Lower leg skin (tissue), 4 donors: ENCODE data around the gene PTGES. TPM values are rescaled to one million over a fixed set of nuclear protein-coding genes. Genes with fewer than 3 reads are reported as not detected.
A peak's percentile ranks its signal among the peaks of the same experiment; 100 is the strongest.
"Not testable (repeated sequence)": the region's sequence is repeated elsewhere in the genome, so short reads cannot be mapped to it uniquely, and the experiment has no call there.

Source experiments
- DNase-seq, 2 donors: peaks; one replicate each; pipeline ENCODE4 v3.0.0-alpha.2; 2019; ENCODE audit warnings: low spot score in 2 of 2
- H3K4me3 ChIP-seq: fragments of 200-600 bp; sonication (generic); 2 replicates; pipeline ENCODE4 v1.5.1; 2017; ENCODE audit warnings: mild to moderate bottlenecking, low read depth; ENCODE audit not compliant: poor library complexity, severe bottlenecking
- POLR2A ChIP-seq, 2 donors: fragments of 450-650 bp; IDR thresholded peaks; one replicate each; pipeline ENCODE4 v1.6.1; 2016 to 2017; ENCODE audit warnings: antibody characterized with exemption in 2 of 2, mild to moderate bottlenecking in 1 of 2, moderate library complexity in 1 of 2
- WGBS, 2 donors: methylation state at CpG; one replicate each; pipeline ENCODE4 v1.1.5; 2018; 5-methylcytosine and 5-hydroxymethylcytosine counted together
- intact Hi-C: fragments of 100-400 bp; cut with DNase I; formaldehyde crosslinking; loops from one replicate; pipeline ENCODE4 v1.15.0; 2023; ENCODE audit warnings: low total_unique reads
- total RNA-seq, 4 donors: library from RNA; depleted of rRNA; stranded (reverse); fragments of >200 nt; gene quantifications; one replicate each; pipeline ENCODE4 v1.1.0, GENCODE V29; 2016
- TF ChIP-seq, protein P1 (sequence below), 3 donors: fragments of 450-650 bp; IDR thresholded peaks; one replicate each; pipeline ENCODE4 v1.5.1; 2016; ENCODE audit warnings: antibody characterized with exemption in 3 of 3, mild to moderate bottlenecking in 3 of 3, moderate library complexity in 2 of 3

PTGES gene
- total RNA-seq, 4 donors from 2014 or later, result 14.4 to 28.7 (median 23.2) TPM

DNA sequence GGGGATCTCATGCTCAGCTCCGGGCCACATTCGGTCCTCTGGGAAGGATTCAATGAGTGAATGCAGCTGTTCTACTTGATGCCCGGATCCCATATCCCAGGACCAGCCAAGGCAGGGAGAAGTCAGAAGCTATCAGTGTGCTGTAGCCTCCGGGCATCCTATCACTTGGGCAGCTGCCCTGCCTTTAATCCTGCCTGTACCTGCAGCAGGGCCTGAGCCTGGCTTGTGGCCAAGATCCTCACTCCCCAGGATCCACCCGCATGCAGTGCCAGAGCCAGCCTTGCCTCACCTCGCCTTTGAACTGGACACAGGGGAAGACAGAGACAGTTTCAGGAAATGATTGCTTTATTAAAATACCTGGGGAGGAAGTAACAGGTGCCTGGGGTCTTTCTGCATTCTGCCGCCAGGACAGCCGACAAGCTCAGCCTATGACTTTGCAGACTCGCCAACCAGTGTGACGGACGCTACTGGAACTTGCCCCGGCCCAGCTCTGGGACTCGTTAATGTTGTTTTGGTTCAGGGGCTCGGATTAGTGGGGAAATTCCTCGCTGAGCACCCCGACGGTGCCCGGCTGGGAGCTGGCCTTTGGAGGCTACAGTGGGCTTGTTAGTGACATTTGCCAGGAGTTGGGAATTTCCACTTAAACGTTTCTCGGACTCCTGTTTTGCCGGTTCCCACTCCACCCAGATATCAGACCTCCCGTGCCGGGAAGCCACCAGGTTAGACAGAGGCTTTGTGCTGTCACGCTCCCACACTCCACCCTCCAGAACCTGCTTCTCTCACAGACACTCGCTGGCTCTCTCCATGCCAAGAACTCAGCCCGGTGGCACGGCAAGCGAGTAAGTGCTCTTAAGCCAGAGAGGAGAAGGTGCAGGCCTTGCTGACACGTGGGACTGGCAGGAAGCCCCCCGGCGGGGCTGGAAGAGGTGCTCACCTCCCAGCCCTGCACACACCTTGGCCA lies 721 bp downstream of the PTGES start:
- DNase-seq, result peak in 1 of 2 donors; percentile 48
- TF ChIP-seq, protein P1, sequence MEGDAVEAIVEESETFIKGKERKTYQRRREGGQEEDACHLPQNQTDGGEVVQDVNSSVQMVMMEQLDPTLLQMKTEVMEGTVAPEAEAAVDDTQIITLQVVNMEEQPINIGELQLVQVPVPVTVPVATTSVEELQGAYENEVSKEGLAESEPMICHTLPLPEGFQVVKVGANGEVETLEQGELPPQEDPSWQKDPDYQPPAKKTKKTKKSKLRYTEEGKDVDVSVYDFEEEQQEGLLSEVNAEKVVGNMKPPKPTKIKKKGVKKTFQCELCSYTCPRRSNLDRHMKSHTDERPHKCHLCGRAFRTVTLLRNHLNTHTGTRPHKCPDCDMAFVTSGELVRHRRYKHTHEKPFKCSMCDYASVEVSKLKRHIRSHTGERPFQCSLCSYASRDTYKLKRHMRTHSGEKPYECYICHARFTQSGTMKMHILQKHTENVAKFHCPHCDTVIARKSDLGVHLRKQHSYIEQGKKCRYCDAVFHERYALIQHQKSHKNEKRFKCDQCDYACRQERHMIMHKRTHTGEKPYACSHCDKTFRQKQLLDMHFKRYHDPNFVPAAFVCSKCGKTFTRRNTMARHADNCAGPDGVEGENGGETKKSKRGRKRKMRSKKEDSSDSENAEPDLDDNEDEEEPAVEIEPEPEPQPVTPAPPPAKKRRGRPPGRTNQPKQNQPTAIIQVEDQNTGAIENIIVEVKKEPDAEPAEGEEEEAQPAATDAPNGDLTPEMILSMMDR (IDR thresholded peaks at IDR 0.05), result no peak
- TF ChIP-seq POLR2A (IDR thresholded peaks at IDR 0.05), result no peak
- intact Hi-C loops, result no loop called here
- WGBS, 2 donors, result 18 to 30% methylated on average over 28 to 31 of the region's 31 CpGs
- peak overlapping the region; percentile 24 for H3K4me3 ChIP-seq

DNA sequence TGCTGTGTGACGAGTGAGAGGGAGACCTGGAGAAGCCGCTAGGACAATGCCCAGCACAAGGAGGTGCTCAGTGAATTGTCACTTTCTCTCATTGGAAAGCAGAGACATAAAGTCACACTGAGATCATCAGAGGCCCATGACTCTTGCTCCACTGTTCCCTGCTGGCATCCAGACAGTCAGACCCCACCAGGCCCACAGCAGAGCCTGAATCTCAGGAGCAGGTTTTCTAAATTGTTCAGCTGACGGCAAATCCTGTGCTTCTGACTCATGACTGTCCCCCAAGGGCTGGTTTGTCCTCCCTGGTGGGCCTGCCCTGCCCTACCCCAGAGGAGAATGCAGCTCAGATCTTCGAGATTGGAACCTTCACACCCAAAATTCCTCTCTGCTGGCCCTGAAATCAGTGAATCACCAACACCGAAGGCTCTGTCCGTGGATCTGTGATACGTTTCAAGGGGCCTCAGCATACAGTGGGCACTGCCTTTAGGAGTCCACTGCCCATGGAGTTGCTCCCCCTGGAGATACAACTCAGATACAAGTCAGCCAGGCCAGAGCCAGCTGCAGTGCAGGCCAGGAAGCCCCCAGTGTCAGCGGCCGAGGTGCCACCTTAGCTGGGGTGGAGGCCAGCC lies 2.7 kb downstream of the PTGES start:
- DNase-seq, result peak; percentile 62 to 93
- TF ChIP-seq POLR2A (IDR thresholded peaks at IDR 0.05), result no peak
- TF ChIP-seq, protein P1 (IDR thresholded peaks at IDR 0.05), result no peak
- H3K4me3 ChIP-seq, result no peak overlapping the region
- 60 to 61% methylated on average over 7 to 9 of the region's 9 CpGs for WGBS, 2 donors
- intact Hi-C loops, result no loop called here

DNA sequence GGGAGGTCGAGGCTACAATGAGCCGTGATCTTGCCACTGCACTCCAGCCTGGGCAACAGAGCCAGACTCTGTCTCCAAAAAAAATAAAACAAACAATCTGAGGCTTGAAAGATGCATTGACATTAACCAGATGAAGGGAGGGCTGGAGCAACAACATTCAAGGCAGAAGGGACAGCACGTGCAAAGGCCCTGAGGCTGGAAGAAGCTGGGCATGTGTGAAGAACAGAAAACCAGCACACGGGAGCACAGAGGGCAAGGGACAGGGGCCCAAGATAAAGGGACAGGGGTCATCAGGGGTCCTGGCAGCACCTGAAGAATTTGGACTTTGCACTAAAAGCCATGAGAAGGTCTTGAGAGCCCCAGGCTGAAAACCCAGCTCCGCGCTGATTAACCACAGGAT lies 3.3 kb downstream of the PTGES start:
- no peak overlapping the region for H3K4me3 ChIP-seq
- TF ChIP-seq, protein P1 (IDR thresholded peaks at IDR 0.05), result no peak
- no peak for TF ChIP-seq POLR2A (IDR thresholded peaks at IDR 0.05)
- 90 to 94% methylated on average over 6 of the region's 6 CpGs for WGBS, 2 donors
- intact Hi-C loops, result no loop called here
- no peak for DNase-seq

DNA sequence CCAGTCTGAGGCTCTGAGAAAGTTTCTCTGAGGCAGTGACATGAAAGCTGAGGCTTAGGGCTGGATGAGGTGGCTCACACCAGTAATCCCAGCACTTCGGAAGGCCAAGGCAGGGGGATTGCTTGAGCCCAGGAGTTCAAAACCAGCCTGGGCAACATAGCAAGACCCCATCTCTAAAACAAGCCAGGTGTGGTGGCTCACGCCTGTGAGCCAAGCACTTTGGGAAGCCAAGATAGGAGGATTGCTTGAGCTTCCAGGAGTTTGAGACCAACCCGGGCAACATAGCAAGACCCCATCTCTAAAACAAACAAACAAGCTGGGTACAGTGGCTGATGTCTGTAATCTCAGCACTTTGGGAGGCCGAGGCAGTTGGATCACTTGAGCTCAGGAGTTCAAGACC lies 3.8 kb downstream of the PTGES start:
- intact Hi-C loops, H3K4me3 ChIP-seq, DNase-seq: not testable (repeated sequence)
- WGBS, 2 donors, result 93 to 94% methylated on average over 4 of the region's 4 CpGs

DNA sequence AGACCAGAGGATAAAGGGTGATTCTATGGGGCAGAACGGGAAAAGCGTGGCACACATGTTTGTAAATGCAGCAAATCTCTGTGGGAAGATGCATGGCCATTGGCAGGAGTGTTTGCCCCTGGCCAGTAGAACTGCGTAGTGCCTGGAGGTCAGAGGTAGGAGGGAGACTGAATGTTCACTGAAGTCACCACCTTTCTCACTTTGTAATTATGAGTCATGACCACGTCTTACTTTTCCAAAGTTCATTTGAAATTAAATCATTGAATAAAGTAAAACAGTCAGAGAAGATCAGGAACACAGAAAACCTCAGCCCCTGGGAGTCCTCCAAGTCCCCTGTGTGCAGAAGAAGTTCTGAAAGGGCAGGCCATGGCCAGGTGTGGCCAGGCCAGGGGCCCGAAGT lies 4.6 kb downstream of the PTGES start:
- no peak for DNase-seq
- TF ChIP-seq POLR2A (IDR thresholded peaks at IDR 0.05), result no peak
- TF ChIP-seq, protein P1 (IDR thresholded peaks at IDR 0.05), result no peak

DNA sequence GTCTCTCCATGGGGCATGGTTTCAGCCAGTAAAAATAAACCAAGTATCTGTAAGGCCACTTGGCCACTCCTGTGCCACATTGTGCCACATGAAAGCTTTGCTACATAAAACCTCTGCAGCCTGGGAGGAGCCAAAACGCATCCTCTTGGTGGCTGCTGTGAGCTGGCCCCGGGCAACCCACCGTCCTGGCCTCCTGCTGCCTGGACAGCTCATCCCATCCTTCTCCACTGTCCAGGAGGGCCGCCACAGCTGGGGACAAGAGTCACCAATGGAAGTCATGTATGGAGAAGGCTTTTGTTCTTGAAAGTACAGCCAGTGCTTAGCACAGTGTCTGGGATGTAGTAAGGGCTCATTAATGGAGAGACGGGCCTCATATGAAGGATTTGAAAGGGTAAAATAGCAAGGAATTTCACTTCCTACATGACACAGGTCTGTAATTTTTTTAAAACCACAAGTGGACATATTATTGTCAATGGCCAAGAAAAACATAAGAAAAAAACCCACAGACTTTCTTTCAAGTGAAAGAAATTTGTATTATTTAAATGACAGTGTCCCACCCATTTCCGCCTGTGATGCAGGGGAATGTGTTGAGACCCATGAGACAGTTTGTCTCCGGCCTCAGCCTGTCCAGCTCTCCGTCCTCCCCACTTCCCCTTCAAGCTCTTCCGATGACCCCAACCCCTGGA lies 6.6 kb downstream of the PTGES start:
- 69 to 76% methylated on average over 9 of the region's 9 CpGs for WGBS, 2 donors
- DNase-seq, result no peak
- intact Hi-C loops, result no loop called here
- TF ChIP-seq, protein P1 (IDR thresholded peaks at IDR 0.05), result no peak
- TF ChIP-seq POLR2A (IDR thresholded peaks at IDR 0.05), result no peak
- H3K4me3 ChIP-seq, result no peak overlapping the region

More for the DNA sequence above, 4.6 kb downstream of the PTGES start:
- intact Hi-C loops, result no loop called here
- 83 to 84% methylated on average over 5 of the region's 5 CpGs for WGBS, 2 donors
- H3K4me3 ChIP-seq, result no peak overlapping the region
